Astrocyte (in vitro differentiated cells and primary cell): ENCODE measurements around the gene MARCKS.
"Not testable (repeated sequence)": the region's sequence is repeated elsewhere in the genome, so short reads cannot be mapped to it uniquely, and the experiment has no call there.

ENCODE experiments used
- CTCF ChIP-seq: IDR thresholded peaks from 2 replicates; pipeline ENCODE4 v1.5.1; 2011; ENCODE audit warnings: low read depth, mild to moderate bottlenecking, inconsistent platforms, low read length, moderate library complexity; ENCODE audit not compliant: insufficient read depth
- EZH2 ChIP-seq: IDR thresholded peaks from 2 replicates; pipeline ENCODE4 v1.6.1; 2012; ENCODE audit warnings: mild to moderate bottlenecking, low read length, inconsistent platforms; ENCODE audit not compliant: insufficient read depth

- not testable (repeated sequence) for TF ChIP-seq CTCF, EZH2
These were observed 53.1 kb downstream of the MARCKS start for GRCh38 chr6:113910285-113910684.
